Endothelial cell of umbilical vein (primary cell): Measurements from ENCODE around the gene ERMAP.

Source experiments
- CTCF ChIP-seq, 2 donors: IDR thresholded peaks; 1 replicate in 1 of 2; 2 replicates in 1 of 2; pipeline ENCODE4 v1.5.1; 2011; ENCODE audit warnings: low read length in 2 of 2, mild to moderate bottlenecking in 2 of 2, moderate library complexity in 2 of 2, control low read depth in 1 of 2, inconsistent platforms in 1 of 2, low read depth in 1 of 2; ENCODE audit not compliant: insufficient read depth in 1 of 2; ENCODE audit errors: extremely low read depth in 1 of 2
- EZH2 ChIP-seq: IDR thresholded peaks from 2 replicates; pipeline ENCODE4 v1.6.1; 2012; ENCODE audit warnings: borderline replicate concordance, low read depth, mild to moderate bottlenecking, moderate library complexity, low read length, inconsistent platforms; ENCODE audit not compliant: severe bottlenecking
- FOS ChIP-seq: IDR thresholded peaks from 2 replicates; pipeline ENCODE4 v1.6.1; 2011; ENCODE audit warnings: mild to moderate bottlenecking, low read length, moderate library complexity, borderline replicate concordance; ENCODE audit not compliant: insufficient read depth
- GATA2 ChIP-seq: IDR thresholded peaks from 2 replicates; pipeline ENCODE4 v1.7.0; 2011; ENCODE audit warnings: low read depth, mild to moderate bottlenecking, moderate library complexity, mixed read lengths, low read length; ENCODE audit not compliant: insufficient read length, insufficient read depth
- JUN ChIP-seq: IDR thresholded peaks from 2 replicates; pipeline ENCODE4 v1.6.1; 2011; ENCODE audit warnings: borderline replicate concordance, low read depth; ENCODE audit not compliant: insufficient read length, insufficient read depth
- MAX ChIP-seq: IDR thresholded peaks from 2 replicates; pipeline ENCODE4 v1.6.1; 2011; ENCODE audit not compliant: insufficient read depth, insufficient read length
- POLR2A ChIP-seq: IDR thresholded peaks from 2 replicates; pipeline ENCODE4 v1.6.1; 2012; ENCODE audit warnings: low read depth, mild to moderate bottlenecking, control low read depth, low read length
- POLR2AphosphoS5 ChIP-seq: IDR thresholded peaks from 2 replicates; pipeline ENCODE4 v1.6.1; 2012; ENCODE audit warnings: low read depth, mild to moderate bottlenecking, control low read depth, low read length, moderate library complexity; ENCODE audit not compliant: insufficient read depth

GRCh38 chr1:42889264-42889663, 72.3 kb downstream of the ERMAP start:
- TF ChIP-seq POLR2AphosphoS5 (no peak), CTCF (IDR thresholded peaks at IDR 0.05; ENCODE audit: extremely low read depth in 1 of 2, insufficient read depth in 1 of 2, low read depth in 1 of 2, low read length in 2 of 2) (no peak), MAX (no peak), EZH2 (no peak), POLR2A (no peak), GATA2 (no peak), FOS (no peak), JUN (no peak)
